Stimulated activated CD4-positive, alpha-beta T cell treated with anti-CD3 and anti-CD28 coated beads, Interleukin-2, amount 100 ng/mL, for 4 hours (primary cell): ENCODE results near the gene CHRND.

Source experiments
- DNase-seq: peaks from one replicate; pipeline ENCODE4 v3.0.0-alpha.2; 2020; ENCODE audit warnings: low read depth

The CHRND gene

GRCh38 chr2:232573771-232574435 is 47.9 kb downstream of the CHRND start:
- DNase-seq: no peak

GRCh38 chr2:232574674-232575403 is 48.9 kb downstream of the CHRND start:
- no peak for DNase-seq

GRCh38 chr2:232575404-232575746 is 49.4 kb downstream of the CHRND start:
- no peak for DNase-seq

GRCh38 chr2:232576995-232577394 is 51.0 kb downstream of the CHRND start:
- DNase-seq: no peak

- DNase-seq: no peak
These were observed 51.9 kb downstream of the CHRND start for GRCh38 chr2:232577841-232578240.

- no peak for DNase-seq
These were observed 52.7 kb downstream of the CHRND start for GRCh38 chr2:232578626-232579025.

- DNase-seq: no peak
These were observed 54.7 kb downstream of the CHRND start for GRCh38 chr2:232580648-232580981.

- no peak for DNase-seq
These were observed 55.8 kb downstream of the CHRND start for GRCh38 chr2:232581725-232582124.

GRCh38 chr2:232584238-232584637 is 58.3 kb downstream of the CHRND start:
- DNase-seq: no peak
